Measurements from ENCODE around the gene DACH1.
"Not testable (repeated sequence)": the region's sequence is repeated elsewhere in the genome, so short reads cannot be mapped to it uniquely, and the experiment has no call there.

The DACH1 gene

GRCh38 chr13:71828117-71828516 lies 38.9 kb downstream of the DACH1 start:
- no peak for DNase-seq

- DNase-seq: no peak
Observed at GRCh38 chr13:71827241-71827640, 39.8 kb downstream of the DACH1 start.

- DNase-seq: no peak
Observed at GRCh38 chr13:71820699-71821098, 46.3 kb downstream of the DACH1 start.

- no peak for DNase-seq
Observed at GRCh38 chr13:71817335-71817734, 49.7 kb downstream of the DACH1 start.

GRCh38 chr13:71814806-71815360 lies 52.1 kb downstream of the DACH1 start:
- no peak for DNase-seq

- no peak for DNase-seq
Observed at GRCh38 chr13:71813187-71813586, 53.8 kb downstream of the DACH1 start.

- DNase-seq: no peak
Observed at GRCh38 chr13:71811344-71811743, 55.7 kb downstream of the DACH1 start.

- no peak for DNase-seq
Observed at GRCh38 chr13:71808708-71809107, 58.3 kb downstream of the DACH1 start.

- no peak for DNase-seq
Observed at GRCh38 chr13:71806886-71807285, 60.1 kb downstream of the DACH1 start.

GRCh38 chr13:71803066-71803465 lies 63.9 kb downstream of the DACH1 start:
- no peak for DNase-seq

GRCh38 chr13:71801781-71802180 lies 65.2 kb downstream of the DACH1 start:
- DNase-seq: no peak

- DNase-seq: no peak
Observed at GRCh38 chr13:71801165-71801760, 65.7 kb downstream of the DACH1 start.

- DNase-seq: no peak
Observed at GRCh38 chr13:71799324-71799723, 67.7 kb downstream of the DACH1 start.

GRCh38 chr13:71798707-71799106 lies 68.3 kb downstream of the DACH1 start:
- no peak for DNase-seq

- no peak for DNase-seq
Observed at GRCh38 chr13:71797517-71797916, 69.5 kb downstream of the DACH1 start.

GRCh38 chr13:71789693-71790329 lies 77.2 kb downstream of the DACH1 start:
- DNase-seq: no peak

- DNase-seq: no peak
Observed at GRCh38 chr13:71789037-71789436, 78.0 kb downstream of the DACH1 start.

- DNase-seq: no peak
Observed at GRCh38 chr13:71787414-71787813, 79.6 kb downstream of the DACH1 start.

- DNase-seq: no peak
Observed at GRCh38 chr13:71786875-71787274, 80.1 kb downstream of the DACH1 start.

- DNase-seq: no peak
Observed at GRCh38 chr13:71785361-71785760, 81.6 kb downstream of the DACH1 start.

- DNase-seq: no peak
Observed at GRCh38 chr13:71780546-71780945, 86.5 kb downstream of the DACH1 start.

- DNase-seq: not testable (repeated sequence)
Observed at GRCh38 chr13:71778998-71779397, 88.0 kb downstream of the DACH1 start.

- no peak for DNase-seq
Observed at GRCh38 chr13:71775966-71776365, 91.0 kb downstream of the DACH1 start.

- no peak for DNase-seq
Observed at GRCh38 chr13:71774863-71775262, 92.1 kb downstream of the DACH1 start.

- no peak for DNase-seq
Observed at GRCh38 chr13:71773531-71773930, 93.5 kb downstream of the DACH1 start.

Measured in NCI-H1048 (cell line).